ENCODE measurements around the gene SLC2A4RG. TPM values are rescaled to one million over a fixed set of nuclear protein-coding genes. Genes with fewer than 3 reads are reported as not detected.

SLC2A4RG gene
- polyA plus RNA-seq, 1 experiment = 26.0 TPM

GRCh38 chr20:63754008-63754407 lies 14.4 kb downstream of the SLC2A4RG start:
- H3K9me3 ChIP-seq (ENCODE audit: control insufficient read depth, insufficient read depth, low read length) = peaks cover 5% of the 10 kb centered on the region; the same call in 1 of the 2 replicates
- POLR2A ChIA-PET = interaction anchor here (1.6 kb wide), 1 partner anchor 111 kb away, joined by 5 read pairs; the partner anchor contains the start of gene TPD52L2
- CTCF ChIA-PET = no interaction called here

DNA sequence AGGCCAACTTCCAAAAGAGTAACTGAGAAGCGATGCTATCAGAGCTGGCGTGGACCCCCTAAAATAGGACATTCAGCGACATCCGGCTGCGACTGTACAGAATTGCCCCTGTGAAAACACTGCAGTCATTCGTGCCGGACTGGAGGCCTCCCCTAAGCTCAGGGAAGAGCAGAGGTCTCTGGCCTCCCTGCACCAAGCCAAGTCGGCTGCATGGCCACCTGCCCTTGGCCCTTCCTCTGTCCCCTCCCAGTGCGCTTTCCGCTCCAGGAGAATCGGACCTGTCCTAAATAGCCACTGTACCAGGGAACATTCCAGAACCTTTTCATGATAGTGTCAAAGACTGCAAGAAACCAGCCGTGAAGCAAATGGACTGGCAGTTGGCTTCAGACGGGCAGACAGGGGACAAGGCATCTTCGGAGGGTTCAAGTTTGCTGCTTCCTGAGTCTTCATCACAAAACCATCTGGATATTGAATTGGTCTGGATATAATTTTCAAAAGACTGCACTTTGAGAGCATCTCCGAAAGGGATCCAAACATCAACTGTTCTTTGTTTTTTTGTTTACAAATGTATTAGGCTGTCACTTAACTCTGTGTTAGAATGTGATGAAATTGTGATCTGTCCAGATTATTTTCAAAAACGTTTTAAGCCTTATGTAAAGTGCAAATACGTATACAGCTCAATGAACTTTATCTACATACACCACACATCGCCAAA lies 16.5 kb downstream of the SLC2A4RG start:
- no peak for TF ChIP-seq CTCF (IDR thresholded peaks at IDR 0.05; ENCODE audit: low read depth, low read length)
- no peak for DNase-seq (ENCODE audit: low read depth, low spot score)
- ChIA-PET POLR2A (no interaction called here), CTCF (interaction anchor here (1.2 kb wide), 1 partner anchor 219 kb away, joined by 3 read pairs; the partner anchor contains the start of gene PTK6)
- Histone ChIP-seq H3K4me3 (ENCODE audit: low read depth, low read length) (no peak overlapping the region), H3K27me3 (ENCODE audit: control insufficient read depth, insufficient read depth, low read length) (no peaks in the 10 kb centered on the region), H3K9me3 (ENCODE audit: control insufficient read depth, insufficient read depth, low read length) (peaks cover 5% of the 10 kb centered on the region; the same call in 1 of the 2 replicates), H3K27ac (ENCODE audit: low read depth, low read length) (no peak overlapping the region)

More at GRCh38 chr20:63754008-63754407, 14.4 kb downstream of the SLC2A4RG start:
- Histone ChIP-seq H3K27me3 (ENCODE audit: control insufficient read depth, insufficient read depth, low read length) (no peaks in the 10 kb centered on the region), H3K4me3 (ENCODE audit: low read depth, low read length) (no peak overlapping the region), H3K27ac (ENCODE audit: low read depth, low read length) (no peak overlapping the region)
- no peak for TF ChIP-seq CTCF (IDR thresholded peaks at IDR 0.05; ENCODE audit: low read depth, low read length)
- no peak for DNase-seq (ENCODE audit: low read depth, low spot score)

DNA sequence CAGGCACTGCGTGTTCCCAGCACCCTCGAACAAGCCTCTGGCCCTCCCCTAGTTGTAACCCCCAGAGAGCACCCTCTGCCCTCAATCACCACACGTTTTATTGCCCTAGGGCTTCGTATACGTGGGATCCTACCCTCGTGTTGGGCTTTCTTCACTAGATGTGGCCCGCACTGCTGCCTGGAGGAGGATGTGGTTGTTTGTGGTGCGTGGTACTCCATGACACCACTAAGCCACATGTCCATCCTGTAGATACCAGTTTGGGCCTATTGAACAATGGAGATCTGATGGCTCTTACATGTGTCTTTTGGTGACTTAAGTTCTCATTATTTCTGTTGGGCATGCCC lies 17.0 kb downstream of the SLC2A4RG start:
- DNase-seq (ENCODE audit: low read depth, low spot score) = no peak
- Histone ChIP-seq H3K9me3 (ENCODE audit: control insufficient read depth, insufficient read depth, low read length) (peaks cover 5% of the 10 kb centered on the region; the same call in 1 of the 2 replicates), H3K4me3 (ENCODE audit: low read depth, low read length) (no peak overlapping the region), H3K27me3 (ENCODE audit: control insufficient read depth, insufficient read depth, low read length) (no peaks in the 10 kb centered on the region), H3K27ac (ENCODE audit: low read depth, low read length) (no peak overlapping the region)
- POLR2A ChIA-PET = no interaction called here
- no peak for TF ChIP-seq CTCF (IDR thresholded peaks at IDR 0.05; ENCODE audit: low read depth, low read length)
- CTCF ChIA-PET = no interaction called here

DNA sequence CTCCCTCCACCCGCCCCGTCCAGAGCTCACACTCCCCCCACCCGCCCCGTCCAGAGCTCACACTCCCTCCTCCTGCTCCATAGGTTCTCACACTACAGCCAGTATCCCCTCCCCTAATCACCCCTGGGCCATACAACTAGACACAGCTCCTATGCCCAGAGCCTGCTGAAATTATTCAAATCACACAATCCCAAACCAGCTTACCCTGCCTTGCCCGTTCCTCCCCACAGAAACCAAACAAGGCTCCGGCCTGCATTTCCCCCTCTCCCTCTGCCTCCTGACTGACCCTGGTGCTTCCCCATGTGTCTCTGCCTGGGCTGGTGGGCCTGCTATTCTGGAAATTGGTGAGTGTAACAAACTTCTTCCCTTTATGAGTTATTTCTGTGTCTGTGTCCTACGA lies 18.6 kb downstream of the SLC2A4RG start:
- no peaks in the 10 kb centered on the region for H3K27me3 ChIP-seq (ENCODE audit: control insufficient read depth, insufficient read depth, low read length)
- CTCF ChIA-PET = no interaction called here
- no peak for DNase-seq (ENCODE audit: low read depth, low spot score)
- POLR2A ChIA-PET = interaction anchor here (0.6 kb wide), 1 partner anchor 15 kb away, joined by 5 read pairs; no protein-coding TSS in a partner anchor
- H3K4me3 ChIP-seq (ENCODE audit: low read depth, low read length) = no peak overlapping the region
- H3K27ac ChIP-seq (ENCODE audit: low read depth, low read length) = no peak overlapping the region
- TF ChIP-seq CTCF (IDR thresholded peaks at IDR 0.05; ENCODE audit: low read depth, low read length) = no peak
- H3K9me3 ChIP-seq (ENCODE audit: control insufficient read depth, insufficient read depth, low read length) = no peaks in the 10 kb centered on the region; the same call in 1 of the 2 replicates

GRCh38 chr20:63759377-63759901 lies 19.9 kb downstream of the SLC2A4RG start:
- ChIA-PET CTCF (interaction anchor here (0.6 kb wide), 1 partner anchor 112 kb away, joined by 3 read pairs; no protein-coding TSS in a partner anchor), POLR2A (no interaction called here)
- Histone ChIP-seq H3K27me3 (ENCODE audit: control insufficient read depth, insufficient read depth, low read length) (no peaks in the 10 kb centered on the region), H3K9me3 (ENCODE audit: control insufficient read depth, insufficient read depth, low read length) (no peaks in the 10 kb centered on the region; the same call in 1 of the 2 replicates), H3K27ac (ENCODE audit: low read depth, low read length) (no peak overlapping the region), H3K4me3 (ENCODE audit: low read depth, low read length) (no peak overlapping the region)
- no peak for TF ChIP-seq CTCF (IDR thresholded peaks at IDR 0.05; ENCODE audit: low read depth, low read length)
- DNase-seq (ENCODE audit: low read depth, low spot score) = no peak

All from AG04450 (cell line).